Activated T-helper 1 cell treated with anti-CD3 and anti-CD28 coated beads, Interleukin-12 subunit alpha, Interleukin-12 subunit beta, Interleukin-2, Interleukin-4 antibody, amounts not matched to agents 30 ng/mL and 10 ng/mL and 1 ng/mL, durations not matched to agents 14 hours and 24 hours and 36 hours (primary cell): ENCODE data around the gene HNRNPA2B1. TPM values are rescaled to one million over a fixed set of nuclear protein-coding genes. Genes with fewer than 3 reads are reported as not detected.
"Not testable (repeated sequence)": the region's sequence is repeated elsewhere in the genome, so short reads cannot be mapped to it uniquely, and the experiment has no call there.

Experiments used
- DNase-seq: peaks from one replicate; pipeline ENCODE4 v3.0.0; 2021; ENCODE audit warnings: low spot score
- H3K27ac Mint-ChIP-seq: one replicate; pipeline ENCODE4 v1.8.0; 2021; ENCODE audit warnings: mild to moderate bottlenecking, mixed read lengths
- H3K27me3 Mint-ChIP-seq: one replicate; pipeline ENCODE4 v1.8.0; 2022; ENCODE audit warnings: mild to moderate bottlenecking, moderate library complexity, mixed read lengths; ENCODE audit not compliant: insufficient read depth
- H3K36me3 Mint-ChIP-seq: one replicate; pipeline ENCODE4 v1.8.0; 2021; ENCODE audit warnings: low read depth, mixed read lengths
- H3K4me1 Mint-ChIP-seq: one replicate; pipeline ENCODE4 v1.8.0; 2021; ENCODE audit warnings: low read depth, mixed read lengths
- H3K4me3 Mint-ChIP-seq: one replicate; pipeline ENCODE4 v1.8.0; 2021; ENCODE audit warnings: mild to moderate bottlenecking, moderate library complexity, mixed read lengths
- H3K9me3 Mint-ChIP-seq: one replicate; pipeline ENCODE4 v1.8.0; 2021; ENCODE audit warnings: mixed read lengths
- intact Hi-C: fragments of 100-400 bp; cut with micrococcal nuclease; formaldehyde crosslinking; loops from one replicate; pipeline ENCODE4 v1.15.1; 2024
- total RNA-seq: library from RNA; stranded (reverse); gene quantifications from 2 replicates; pipeline ENCODE4 v1.2.3, GENCODE V29; 2022

The HNRNPA2B1 gene
- total RNA-seq, 1 donor from 2014 or later: 821 TPM

DNA sequence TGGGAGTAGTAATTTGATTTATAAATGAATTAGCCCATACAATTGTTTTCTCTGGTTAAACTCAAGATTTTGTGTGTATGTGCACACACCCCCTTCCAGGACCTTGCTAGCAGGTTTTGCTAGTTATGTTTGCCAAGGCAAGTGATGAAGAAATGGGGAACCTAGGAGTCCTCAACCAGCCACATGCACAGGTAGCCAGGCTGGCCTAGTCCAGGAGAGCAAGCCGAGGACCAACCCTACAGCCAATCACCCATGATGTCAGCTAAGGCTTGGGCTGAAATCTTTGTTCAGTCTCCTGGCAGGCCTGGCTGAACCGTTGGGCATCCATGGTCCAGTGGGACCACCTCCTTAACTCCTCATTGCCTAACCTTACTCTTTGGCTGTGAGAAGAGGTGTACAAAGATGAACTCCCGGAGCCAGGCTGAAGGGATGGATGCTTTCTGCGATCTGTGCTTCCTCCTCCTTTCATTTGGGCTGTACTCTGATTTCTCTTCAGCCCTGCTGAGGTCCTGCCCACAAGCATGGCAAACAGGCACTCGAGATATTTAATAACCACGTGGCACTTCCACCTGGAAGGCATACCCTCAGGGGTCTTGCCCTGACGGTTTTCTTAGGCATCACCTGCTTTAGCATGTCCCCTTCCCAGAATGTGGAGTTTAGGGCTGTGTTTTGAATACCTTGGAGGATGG is 22.1 kb downstream of the HNRNPA2B1 start:
- H3K27ac Mint-ChIP-seq: peak overlapping the region; percentile 34
- intact Hi-C loops: no loop called here
- no peak for DNase-seq

DNA sequence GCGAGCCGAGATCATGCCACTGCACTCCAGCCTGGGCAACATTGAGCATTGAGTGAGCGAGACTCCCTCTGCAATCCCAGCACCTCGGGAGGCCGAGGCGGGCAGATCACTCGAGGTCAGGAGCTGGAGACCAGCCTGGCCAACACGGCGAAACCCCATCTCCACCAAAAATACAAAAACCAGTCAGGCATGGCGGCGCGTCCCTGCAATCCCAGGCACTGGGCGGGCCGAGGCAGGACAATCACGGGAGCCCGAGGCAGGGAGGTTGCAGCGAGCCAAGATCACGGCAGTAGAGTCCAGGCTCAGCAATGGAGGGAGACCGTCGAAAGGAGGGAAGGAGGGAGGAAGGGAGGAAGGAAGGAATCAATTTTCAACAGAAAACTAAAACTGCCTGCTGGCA is 23.3 kb downstream of the HNRNPA2B1 start:
- intact Hi-C loops, DNase-seq, H3K9me3 Mint-ChIP-seq, H3K27me3 Mint-ChIP-seq, H3K4me3 Mint-ChIP-seq: not testable (repeated sequence)
- peaks cover 49% of the 10 kb centered on the region for H3K4me1 Mint-ChIP-seq
- H3K36me3 Mint-ChIP-seq: peaks cover 49% of the 10 kb centered on the region
- H3K27ac Mint-ChIP-seq: peak overlapping the region; percentile 23

More for the DNA sequence above, 22.1 kb downstream of the HNRNPA2B1 start:
- Mint-ChIP-seq H3K9me3 (no peaks in the 10 kb centered on the region), H3K36me3 (peaks cover 43% of the 10 kb centered on the region), H3K4me3 (no peak overlapping the region), H3K27me3 (no peaks in the 10 kb centered on the region), H3K4me1 (peaks cover 41% of the 10 kb centered on the region)

DNA sequence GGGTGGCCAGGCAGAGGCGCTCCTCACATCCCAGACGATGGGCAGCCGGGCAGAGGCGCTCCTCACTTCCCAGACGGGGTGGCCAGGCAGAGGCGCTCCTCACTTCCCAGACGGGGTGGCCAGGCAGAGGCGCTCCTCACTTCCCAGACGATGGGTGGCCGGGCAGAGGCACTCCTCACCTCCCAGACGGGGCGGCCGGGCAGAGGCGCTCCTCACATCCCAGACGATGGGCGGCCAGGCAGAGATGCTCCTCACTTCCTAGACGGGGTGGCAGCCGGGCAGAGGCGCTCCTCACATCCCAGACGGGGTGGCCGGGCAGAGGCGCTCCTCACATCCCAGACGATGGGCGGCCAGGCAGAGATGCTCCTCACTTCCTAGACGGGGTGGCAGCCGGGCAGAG is 23.9 kb downstream of the HNRNPA2B1 start:
- Mint-ChIP-seq H3K36me3 (peaks cover 51% of the 10 kb centered on the region), H3K4me1 (peaks cover 48% of the 10 kb centered on the region)
- H3K9me3 Mint-ChIP-seq, DNase-seq, H3K27ac Mint-ChIP-seq, H3K27me3 Mint-ChIP-seq, H3K4me3 Mint-ChIP-seq, intact Hi-C loops: not testable (repeated sequence)

DNA sequence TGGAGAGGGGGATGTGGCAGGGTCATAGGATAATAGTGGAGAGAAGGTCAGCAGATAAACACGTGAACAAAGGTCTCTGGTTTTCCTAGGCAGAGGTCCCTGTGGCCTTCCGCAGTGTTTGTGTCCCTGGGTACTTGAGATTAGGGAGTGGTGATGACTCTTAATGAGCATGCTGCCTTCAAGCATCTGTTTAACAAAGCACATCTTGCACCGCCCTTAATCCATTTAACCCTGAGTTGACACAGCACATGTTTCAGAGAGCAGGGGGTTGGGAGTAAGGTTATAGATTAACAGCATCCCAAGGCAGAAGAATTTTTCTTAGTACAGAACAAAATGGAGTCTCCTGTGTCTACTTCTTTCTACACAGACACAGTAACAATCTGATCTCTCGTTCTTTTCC is 24.6 kb downstream of the HNRNPA2B1 start:
- H3K27me3 Mint-ChIP-seq: not testable (repeated sequence)

DNA sequence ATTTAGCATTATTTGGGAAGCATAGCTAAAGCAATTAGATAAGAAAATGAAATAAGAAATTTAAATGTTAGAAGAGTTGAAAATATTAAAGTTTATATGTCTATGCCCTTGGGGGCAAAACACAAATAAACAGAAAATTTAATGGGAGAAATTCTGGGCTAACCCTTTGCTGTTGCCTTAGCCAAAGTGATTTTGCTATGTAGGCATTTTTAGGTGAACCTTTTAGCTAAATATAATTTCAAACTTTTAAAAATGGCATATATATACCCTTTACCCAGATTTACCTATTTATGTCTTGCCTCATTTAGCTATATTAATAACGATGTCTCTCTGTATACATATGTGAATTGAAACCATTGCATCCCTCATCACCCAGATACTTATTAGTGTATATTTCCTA is 28.5 kb downstream of the HNRNPA2B1 start:
- H3K4me3 Mint-ChIP-seq: no peak overlapping the region
- intact Hi-C loops: no loop called here
- no peak overlapping the region for H3K27ac Mint-ChIP-seq
- peaks cover 47% of the 10 kb centered on the region for H3K36me3 Mint-ChIP-seq
- H3K27me3 Mint-ChIP-seq: no peaks in the 10 kb centered on the region
- DNase-seq: no peak
- H3K4me1 Mint-ChIP-seq: peaks cover 48% of the 10 kb centered on the region
- H3K9me3 Mint-ChIP-seq: no peaks in the 10 kb centered on the region

More for the DNA sequence above, 24.6 kb downstream of the HNRNPA2B1 start:
- H3K9me3 Mint-ChIP-seq, intact Hi-C loops, H3K4me3 Mint-ChIP-seq, DNase-seq, H3K27ac Mint-ChIP-seq: not testable (repeated sequence)
- Mint-ChIP-seq H3K36me3 (peaks cover 54% of the 10 kb centered on the region), H3K4me1 (peaks cover 42% of the 10 kb centered on the region)

DNA sequence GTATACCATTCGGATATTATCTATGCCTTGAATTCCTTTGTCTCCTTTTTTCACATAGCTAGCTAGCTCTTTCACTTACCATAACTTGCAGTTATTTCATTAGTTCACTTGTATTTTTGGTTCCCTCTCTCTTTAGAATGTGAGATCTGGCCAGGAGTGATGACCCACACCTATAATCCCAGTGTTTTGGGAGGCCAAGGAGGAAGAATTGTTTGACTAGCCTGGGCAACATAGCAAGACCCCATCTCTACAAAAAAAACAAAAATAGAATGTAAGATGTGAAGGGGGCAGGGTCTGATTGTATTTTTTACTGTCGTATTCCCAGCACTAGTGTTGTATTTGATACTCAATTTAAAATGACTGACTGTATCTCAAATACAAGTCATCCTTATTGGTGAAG is 28.9 kb downstream of the HNRNPA2B1 start:
- Mint-ChIP-seq H3K27ac (no peak overlapping the region), H3K4me1 (peaks cover 53% of the 10 kb centered on the region), H3K27me3 (no peaks in the 10 kb centered on the region), H3K36me3 (peaks cover 49% of the 10 kb centered on the region), H3K9me3 (no peaks in the 10 kb centered on the region), H3K4me3 (no peak overlapping the region)
- intact Hi-C loops: no loop called here
- no peak for DNase-seq

DNA sequence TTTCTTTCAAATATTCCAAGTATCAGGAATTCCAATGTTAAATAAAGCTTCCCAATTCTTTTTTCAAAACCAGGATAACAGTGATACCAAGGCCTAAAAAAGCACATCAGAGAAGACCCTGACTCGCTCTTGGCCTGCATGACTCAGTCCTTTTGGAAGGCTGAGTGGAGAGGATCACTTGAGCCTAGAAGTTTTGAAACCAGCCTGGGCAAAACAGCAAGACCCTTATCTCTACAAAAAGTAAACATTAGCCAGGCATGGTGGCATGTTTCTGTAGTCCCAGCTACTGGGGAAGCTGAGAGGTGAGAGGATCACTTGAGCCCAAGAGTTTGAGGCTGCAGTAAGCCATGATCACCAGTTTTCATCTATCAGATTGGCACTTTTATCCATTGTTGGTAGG is 29.9 kb downstream of the HNRNPA2B1 start:
- DNase-seq: no peak
- Mint-ChIP-seq H3K27ac (no peak overlapping the region), H3K9me3 (no peaks in the 10 kb centered on the region), H3K4me3 (no peak overlapping the region), H3K36me3 (peaks cover 55% of the 10 kb centered on the region), H3K4me1 (peaks cover 62% of the 10 kb centered on the region), H3K27me3 (no peaks in the 10 kb centered on the region)
- intact Hi-C loops: no loop called here

DNA sequence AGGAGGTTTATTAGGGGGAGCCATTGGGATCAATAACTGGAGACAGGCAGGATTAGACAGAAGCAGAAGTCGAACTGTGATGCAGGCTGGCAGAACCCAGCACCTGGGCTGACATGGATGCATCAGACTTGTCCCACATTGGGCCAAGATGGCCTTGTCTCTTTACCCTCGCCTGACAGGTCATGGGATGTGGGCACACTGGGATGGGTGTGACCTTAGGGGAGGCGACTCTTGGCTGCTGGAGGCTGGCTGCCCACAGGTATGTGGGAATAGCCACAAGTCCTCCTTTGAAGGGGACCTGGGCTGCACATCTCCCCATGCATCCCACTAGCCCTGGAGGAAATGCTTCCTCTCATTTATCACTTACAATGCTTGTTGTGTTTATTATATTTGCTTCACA is 31.3 kb downstream of the HNRNPA2B1 start:
- Mint-ChIP-seq H3K36me3 (peaks cover 52% of the 10 kb centered on the region), H3K27me3 (no peaks in the 10 kb centered on the region), H3K4me1 (peaks cover 64% of the 10 kb centered on the region), H3K27ac (no peak overlapping the region), H3K4me3 (no peak overlapping the region), H3K9me3 (no peaks in the 10 kb centered on the region)
- DNase-seq: no peak
- intact Hi-C loops: no loop called here

DNA sequence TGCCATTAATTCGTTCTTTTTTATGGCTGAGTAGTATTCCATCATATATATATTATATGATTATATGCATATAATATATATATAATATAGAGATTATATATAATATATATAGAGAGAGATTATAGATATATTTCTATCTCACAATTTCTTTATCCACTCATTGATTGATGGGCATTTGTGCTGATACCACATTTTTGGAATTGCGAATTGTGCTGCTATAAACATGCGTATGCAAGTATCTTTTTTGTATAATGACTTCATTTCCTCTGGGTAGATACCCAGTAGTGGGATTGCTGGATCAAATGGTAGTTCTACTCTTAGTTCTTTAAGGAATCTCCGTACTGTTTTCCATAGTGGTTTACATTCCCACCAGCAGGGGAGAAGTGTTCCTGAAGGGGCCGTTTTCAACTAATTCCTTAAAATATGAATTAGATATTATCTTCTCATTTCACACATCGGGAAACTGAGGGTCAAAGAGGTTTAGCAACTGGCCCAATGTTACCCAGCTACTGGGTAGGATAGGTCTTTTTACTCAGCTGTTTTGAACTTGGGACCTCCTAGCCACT is 32.0 kb downstream of the HNRNPA2B1 start:
- Mint-ChIP-seq H3K27me3 (no peaks in the 10 kb centered on the region), H3K36me3 (peaks cover 48% of the 10 kb centered on the region), H3K27ac (no peak overlapping the region), H3K4me1 (peaks cover 64% of the 10 kb centered on the region), H3K9me3 (no peaks in the 10 kb centered on the region), H3K4me3 (no peak overlapping the region)
- intact Hi-C loops: no loop called here
- no peak for DNase-seq

DNA sequence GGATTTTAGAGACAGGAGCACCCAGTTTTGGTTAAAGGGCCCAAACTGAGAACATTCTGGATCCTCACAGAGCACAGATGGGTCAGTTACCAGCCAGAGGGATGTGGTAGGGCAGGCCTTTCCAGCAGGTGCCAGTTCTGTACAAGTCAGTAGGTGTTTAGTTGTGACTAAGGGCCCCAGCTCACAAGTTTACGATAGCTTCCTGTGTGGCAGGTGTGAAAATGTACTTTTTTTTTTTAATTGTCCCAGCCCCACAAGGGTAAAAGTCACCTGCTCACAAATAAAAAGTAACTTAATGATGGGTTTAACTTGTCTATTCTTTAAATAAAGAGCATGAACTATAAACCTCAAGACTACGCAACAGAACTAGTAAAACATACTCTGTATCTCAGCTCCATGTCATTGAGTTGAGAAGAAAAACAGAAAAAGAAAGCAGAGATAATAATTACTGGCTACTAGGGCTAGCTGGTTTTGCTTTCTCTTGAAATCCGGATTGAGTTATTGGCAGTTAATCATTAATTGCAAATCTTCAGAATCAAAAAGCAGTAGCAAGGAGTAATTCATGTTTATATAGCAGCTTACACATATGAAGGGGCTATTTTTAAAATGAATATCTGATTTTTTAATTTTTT is 33.1 kb downstream of the HNRNPA2B1 start:
- intact Hi-C loops: loop anchor here (1.0 to 2.0 kb wide), 2 partner anchors 11 to 15 kb away; partner anchors contain the start of gene NFE2L3
- Mint-ChIP-seq H3K4me1 (peaks cover 64% of the 10 kb centered on the region), H3K9me3 (no peaks in the 10 kb centered on the region), H3K27ac (peak overlapping the region; percentile 79), H3K4me3 (peak overlapping the region; percentile 16), H3K36me3 (peaks cover 47% of the 10 kb centered on the region), H3K27me3 (no peaks in the 10 kb centered on the region)
- no peak for DNase-seq

DNA sequence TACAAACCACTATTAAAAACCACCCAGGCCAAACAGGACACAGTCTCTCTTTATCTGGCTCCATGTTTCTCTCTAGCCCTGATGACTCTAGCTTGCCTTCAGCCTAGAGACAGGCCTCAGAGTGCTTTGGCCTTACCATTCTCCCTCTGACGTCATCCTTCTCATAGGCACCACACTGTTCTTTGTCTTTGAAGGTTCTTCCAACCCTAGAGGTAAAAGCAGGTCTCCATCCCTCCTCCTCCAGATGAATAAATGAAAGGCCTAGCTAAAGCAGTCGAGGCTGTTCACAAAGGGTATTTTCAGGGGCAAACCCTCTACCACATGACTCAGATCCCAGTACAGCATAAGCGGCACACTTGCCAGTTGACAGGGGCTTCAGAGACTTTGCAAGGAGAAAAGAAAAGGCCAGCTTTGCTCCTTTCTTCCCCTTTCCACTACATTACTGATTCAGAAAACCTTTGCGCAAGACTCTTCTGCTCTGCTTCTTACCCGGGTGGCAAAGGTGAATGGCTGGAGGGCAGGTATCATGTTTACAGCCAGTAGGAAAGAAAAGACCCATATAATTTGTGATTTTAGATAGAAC is 33.8 kb downstream of the HNRNPA2B1 start:
- H3K4me3 Mint-ChIP-seq: peak overlapping the region; percentile 16
- DNase-seq: no peak
- H3K27me3 Mint-ChIP-seq: no peaks in the 10 kb centered on the region
- H3K4me1 Mint-ChIP-seq: peaks cover 71% of the 10 kb centered on the region
- H3K9me3 Mint-ChIP-seq: no peaks in the 10 kb centered on the region
- peak overlapping the region; percentile 79 for H3K27ac Mint-ChIP-seq
- intact Hi-C loops: loop anchor here (1.0 to 2.0 kb wide), 2 partner anchors 10 to 14 kb away; partner anchors contain the start of gene NFE2L3
- peaks cover 47% of the 10 kb centered on the region for H3K36me3 Mint-ChIP-seq

DNA sequence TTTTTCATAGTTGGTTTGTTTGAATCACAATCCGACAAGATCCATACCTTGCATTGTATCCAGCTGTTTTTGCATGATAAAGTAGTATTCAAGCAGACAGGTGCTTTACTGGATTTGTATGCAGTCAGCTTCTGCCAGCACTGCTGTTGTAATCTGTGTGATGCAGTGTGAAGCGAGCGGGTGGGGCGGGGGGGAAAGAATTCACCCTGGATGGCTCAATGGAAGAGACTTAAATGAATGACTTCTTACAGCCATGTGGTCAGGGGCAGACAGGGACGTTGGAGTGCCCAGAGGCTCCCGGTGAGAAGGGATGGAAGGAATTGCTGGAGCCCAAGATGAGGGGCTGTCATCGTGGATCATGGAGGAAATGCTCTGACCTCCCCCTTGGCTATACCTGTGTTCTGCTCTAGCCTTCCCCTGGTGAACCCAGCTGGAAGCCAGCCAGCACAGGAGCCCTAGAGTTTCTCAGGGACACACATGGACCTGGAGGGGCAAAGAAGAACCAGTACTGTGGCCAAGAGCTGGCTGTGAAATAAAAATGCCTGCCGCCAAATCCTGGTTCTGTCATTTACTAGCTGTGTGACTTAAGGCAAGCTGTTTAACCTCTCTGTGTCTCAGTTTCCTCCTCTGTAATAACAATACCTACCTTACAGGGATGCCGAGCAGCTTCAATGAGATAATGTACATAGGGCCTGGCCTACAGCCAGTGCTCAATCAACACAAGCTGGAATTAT is 34.4 kb downstream of the HNRNPA2B1 start:
- Mint-ChIP-seq H3K4me1 (peaks cover 77% of the 10 kb centered on the region), H3K36me3 (peaks cover 41% of the 10 kb centered on the region), H3K27me3 (no peaks in the 10 kb centered on the region), H3K27ac (peak overlapping the region; percentile 79), H3K4me3 (peak overlapping the region; percentile 16), H3K9me3 (no peaks in the 10 kb centered on the region)
- intact Hi-C loops: loop anchor here (2.0 kb wide), 1 partner anchor 13 kb away; the partner anchor contains the start of gene NFE2L3
- DNase-seq: no peak
